ENCODE results near the gene MYLK. TPM values are rescaled to one million over a fixed set of nuclear protein-coding genes. Genes with fewer than 3 reads are reported as not detected.

The MYLK gene
- total RNA-seq, 1 donor: 807 TPM

- no peak for TF ChIP-seq CTCF (IDR thresholded peaks at IDR 0.05; ENCODE audit: insufficient read depth, low read depth, low read length)
- no peak overlapping the region for H3K4me3 ChIP-seq (ENCODE audit: low read depth, low read length)
- no peak for DNase-seq (ENCODE audit: low read depth)
Measured at GRCh38 chr3:123571264-123571972, 312.7 kb downstream of the MYLK start.

GRCh38 chr3:123568875-123569274 lies 315.3 kb downstream of the MYLK start:
- TF ChIP-seq CTCF (IDR thresholded peaks at IDR 0.05; ENCODE audit: insufficient read depth, low read depth, low read length): no peak
- no peak overlapping the region for H3K4me3 ChIP-seq (ENCODE audit: low read depth, low read length)
- DNase-seq (ENCODE audit: low read depth): no peak

DNA sequence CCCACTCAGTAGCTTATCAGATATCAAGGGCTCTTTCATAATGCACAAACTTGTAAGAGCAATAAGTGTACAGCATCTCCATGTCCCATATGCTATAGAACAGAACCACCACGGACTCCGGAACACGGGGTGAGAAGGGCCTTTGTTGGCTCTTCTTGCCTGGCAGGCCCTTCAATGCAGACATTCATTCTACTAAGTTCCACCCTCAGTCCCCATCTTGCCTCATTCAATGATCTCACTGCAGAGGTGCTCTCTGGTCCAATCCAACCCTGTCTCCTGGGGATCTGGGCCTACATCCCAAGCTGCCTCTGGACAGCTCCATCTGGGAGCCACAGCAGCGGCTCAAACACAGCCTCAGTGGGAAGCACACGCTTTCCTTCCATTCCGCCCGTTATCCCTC lies 316.1 kb downstream of the MYLK start:
- DNase-seq (ENCODE audit: low read depth): no peak
- no peak for TF ChIP-seq CTCF (IDR thresholded peaks at IDR 0.05; ENCODE audit: insufficient read depth, low read depth, low read length)
- H3K4me3 ChIP-seq (ENCODE audit: low read depth, low read length): no peak overlapping the region

DNA sequence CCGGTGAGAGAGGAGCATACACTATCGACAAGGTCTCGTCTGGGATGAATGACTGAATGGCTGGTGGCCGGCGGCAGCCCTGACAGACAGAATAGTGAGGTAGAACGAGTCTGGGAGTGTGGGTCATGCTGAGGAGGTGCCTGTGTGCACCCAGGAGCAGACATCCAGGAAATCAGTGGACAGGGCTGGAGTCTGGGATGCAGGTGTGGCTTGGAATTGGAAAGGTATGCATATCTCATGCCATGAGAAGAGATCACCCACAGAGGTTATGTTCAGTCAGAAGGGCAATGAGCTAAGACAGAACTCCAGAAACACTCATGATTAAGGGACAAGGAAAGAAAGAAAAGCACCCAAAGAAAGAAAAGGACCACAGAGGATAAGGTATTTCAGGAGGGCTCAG lies 320.1 kb downstream of the MYLK start:
- no peak for DNase-seq (ENCODE audit: low read depth)
- TF ChIP-seq CTCF (IDR thresholded peaks at IDR 0.05; ENCODE audit: insufficient read depth, low read depth, low read length): no peak
- H3K4me3 ChIP-seq (ENCODE audit: low read depth, low read length): no peak overlapping the region

DNA sequence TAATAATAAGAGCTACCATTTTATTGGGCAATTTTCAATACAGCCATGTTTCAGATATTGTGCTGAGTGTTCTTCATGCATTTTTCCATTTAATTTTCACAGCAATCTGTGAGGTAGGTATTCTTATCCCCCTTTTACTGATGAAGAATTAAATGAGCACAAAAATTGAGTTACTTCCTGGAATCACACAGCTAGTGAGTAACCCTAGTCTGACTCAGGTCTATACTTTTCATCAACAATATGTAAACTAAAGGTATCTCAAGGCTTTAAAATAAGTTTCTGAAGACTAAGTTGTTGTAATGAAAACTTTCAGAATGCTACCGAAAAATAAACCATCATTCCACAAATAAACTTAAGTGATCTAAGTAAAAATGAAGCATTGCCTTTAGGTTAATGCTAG lies 321.6 kb downstream of the MYLK start:
- H3K4me3 ChIP-seq (ENCODE audit: low read depth, low read length): no peak overlapping the region
- DNase-seq (ENCODE audit: low read depth): no peak
- no peak for TF ChIP-seq CTCF (IDR thresholded peaks at IDR 0.05; ENCODE audit: insufficient read depth, low read depth, low read length)

DNA sequence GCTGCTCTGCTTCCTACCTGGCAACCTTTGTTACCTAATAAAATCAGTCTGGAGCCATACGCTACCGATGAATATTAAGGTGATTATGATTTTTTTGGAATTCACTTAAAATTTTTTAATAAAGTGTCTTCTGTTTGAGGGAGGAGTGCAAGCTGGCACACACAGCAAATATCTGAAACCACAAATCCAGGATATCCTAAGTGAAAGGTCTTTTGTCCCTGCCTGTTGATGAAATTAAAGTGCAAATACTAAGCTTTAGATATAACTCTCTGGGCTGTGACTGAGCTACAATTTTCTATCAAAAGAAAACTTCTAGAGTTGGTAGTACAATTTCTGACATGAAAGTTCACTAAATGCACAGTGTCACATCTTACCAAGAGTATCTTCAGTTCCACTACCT lies 322.9 kb downstream of the MYLK start:
- H3K4me3 ChIP-seq (ENCODE audit: low read depth, low read length): no peak overlapping the region
- no peak for TF ChIP-seq CTCF (IDR thresholded peaks at IDR 0.05; ENCODE audit: insufficient read depth, low read depth, low read length)
- DNase-seq (ENCODE audit: low read depth): no peak

Small RNA genes lying within 50 kb of the gene (small RNA-seq; reads per million reads assigned to genes)
- gene RF00392: not detected

Other genes starting within 250 kb of the MYLK start
- gene CCDC14, start 76.9 kb upstream of the MYLK start, total RNA-seq: 69.6 and 130 TPM in 2 replicates
- under 0.01 TPM in 1 of 2 replicates, not detected in the other for gene ROPN1, start 107.8 kb upstream of the MYLK start, total RNA-seq
- gene KALRN, start 149.0 kb upstream of the MYLK start, total RNA-seq: 5.5 and 7.3 TPM in 2 replicates